ENCODE results near the gene SLC23A3.

Gene SLC23A3

DNA sequence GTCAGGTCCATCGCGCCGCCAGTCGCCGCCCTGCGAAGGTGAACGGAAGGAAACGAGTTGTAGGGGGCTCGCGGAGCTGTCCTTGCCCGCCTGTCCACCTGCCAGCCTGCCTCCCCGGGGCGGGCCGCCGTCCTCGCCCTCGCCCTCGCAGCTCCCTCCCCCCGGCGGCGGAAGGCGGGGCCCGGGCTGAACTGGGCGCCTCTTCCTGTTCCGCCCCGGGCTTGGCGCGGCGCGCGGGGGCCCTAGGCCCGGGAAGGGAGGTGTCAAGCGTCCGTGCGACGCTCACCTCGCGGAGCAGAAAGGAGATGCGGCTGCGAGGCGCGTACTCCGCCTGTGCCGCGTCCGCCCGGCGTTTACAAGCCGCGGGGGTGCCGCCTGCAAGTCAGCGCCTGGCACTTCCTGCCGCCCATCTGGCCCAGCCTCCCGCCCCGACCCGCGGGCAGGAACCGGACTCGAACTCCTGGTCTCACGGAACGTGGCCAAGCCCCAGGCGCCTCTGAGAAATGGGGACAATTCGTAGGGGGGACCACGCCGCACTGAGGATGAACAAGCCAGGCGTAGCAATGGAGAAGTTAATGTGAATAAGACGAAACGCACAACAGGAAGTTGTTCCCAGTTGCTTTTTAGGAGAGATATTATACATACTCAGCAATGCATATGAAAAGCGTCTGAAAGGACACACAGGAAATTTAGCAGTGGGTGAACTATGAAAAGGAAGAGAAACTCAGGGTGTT, 7.2 kb upstream of the SLC23A3 start, which contains the start of gene CNPPD1:
CNPPD1 (minus strand) TSS at position 108 of the 734 bp plus-strand sequence; CDS start at position 11, 97 bp downstream.
- peak within 1 kb of the TSS; percentile 61 for H3K4me3 ChIP-seq (replicated peaks; ENCODE audit: low read depth, low read length)
- TF ChIP-seq, protein P1, sequence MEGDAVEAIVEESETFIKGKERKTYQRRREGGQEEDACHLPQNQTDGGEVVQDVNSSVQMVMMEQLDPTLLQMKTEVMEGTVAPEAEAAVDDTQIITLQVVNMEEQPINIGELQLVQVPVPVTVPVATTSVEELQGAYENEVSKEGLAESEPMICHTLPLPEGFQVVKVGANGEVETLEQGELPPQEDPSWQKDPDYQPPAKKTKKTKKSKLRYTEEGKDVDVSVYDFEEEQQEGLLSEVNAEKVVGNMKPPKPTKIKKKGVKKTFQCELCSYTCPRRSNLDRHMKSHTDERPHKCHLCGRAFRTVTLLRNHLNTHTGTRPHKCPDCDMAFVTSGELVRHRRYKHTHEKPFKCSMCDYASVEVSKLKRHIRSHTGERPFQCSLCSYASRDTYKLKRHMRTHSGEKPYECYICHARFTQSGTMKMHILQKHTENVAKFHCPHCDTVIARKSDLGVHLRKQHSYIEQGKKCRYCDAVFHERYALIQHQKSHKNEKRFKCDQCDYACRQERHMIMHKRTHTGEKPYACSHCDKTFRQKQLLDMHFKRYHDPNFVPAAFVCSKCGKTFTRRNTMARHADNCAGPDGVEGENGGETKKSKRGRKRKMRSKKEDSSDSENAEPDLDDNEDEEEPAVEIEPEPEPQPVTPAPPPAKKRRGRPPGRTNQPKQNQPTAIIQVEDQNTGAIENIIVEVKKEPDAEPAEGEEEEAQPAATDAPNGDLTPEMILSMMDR (IDR thresholded peaks at IDR 0.05; ENCODE audit: low read length, missing control alignments): no peak
- peak; percentile 79 for DNase-seq (ENCODE audit: low read depth)

- peak; percentile 32 for DNase-seq (ENCODE audit: low read depth)
- TF ChIP-seq, protein P1 (IDR thresholded peaks at IDR 0.05; ENCODE audit: low read length, missing control alignments): no peak
- peak overlapping the region; percentile 61 for H3K4me3 ChIP-seq (replicated peaks; ENCODE audit: low read depth, low read length)
Observed at GRCh38 chr2:219175928-219176817, 6.3 kb upstream of the SLC23A3 start.

DNA sequence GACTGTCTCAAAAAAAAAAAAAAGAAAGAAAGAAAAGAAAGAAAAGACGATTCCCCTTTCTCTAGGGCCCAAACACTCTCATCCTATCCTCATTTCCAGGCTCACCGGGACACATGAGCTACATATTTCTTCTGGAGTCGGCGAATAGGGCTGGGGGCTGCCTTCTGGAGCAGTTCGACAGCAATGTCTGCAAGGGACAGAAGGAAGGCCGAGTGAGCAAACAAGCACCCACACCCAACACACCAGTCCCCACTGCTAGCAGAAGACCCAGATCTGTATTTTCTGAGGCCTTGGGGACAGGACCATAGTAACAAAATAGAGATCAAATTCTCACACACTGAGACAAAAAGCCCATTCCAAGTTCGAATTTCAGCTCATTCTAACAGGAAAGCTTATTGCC, 5.7 kb upstream of the SLC23A3 start:
- DNase-seq (ENCODE audit: low read depth): no peak
- peak overlapping the region; percentile 61 for H3K4me3 ChIP-seq (replicated peaks; ENCODE audit: low read depth, low read length)
- TF ChIP-seq, protein P1 (IDR thresholded peaks at IDR 0.05; ENCODE audit: low read length, missing control alignments): no peak

- TF ChIP-seq, protein P1 (IDR thresholded peaks at IDR 0.05; ENCODE audit: low read length, missing control alignments): no peak
- no peak overlapping the region for H3K4me3 ChIP-seq (replicated peaks; ENCODE audit: low read depth, low read length)
- DNase-seq (ENCODE audit: low read depth): no peak
Observed at GRCh38 chr2:219174801-219175200, 5.0 kb upstream of the SLC23A3 start.

GRCh38 chr2:219174146-219174545, 4.3 kb upstream of the SLC23A3 start:
- no peak overlapping the region for H3K4me3 ChIP-seq (replicated peaks; ENCODE audit: low read depth, low read length)
- no peak for DNase-seq (ENCODE audit: low read depth)
- TF ChIP-seq, protein P1 (IDR thresholded peaks at IDR 0.05; ENCODE audit: low read length, missing control alignments): no peak

GRCh38 chr2:219173176-219173575, 3.3 kb upstream of the SLC23A3 start:
- DNase-seq (ENCODE audit: low read depth): no peak
- no peak overlapping the region for H3K4me3 ChIP-seq (replicated peaks; ENCODE audit: low read depth, low read length)
- TF ChIP-seq, protein P1 (IDR thresholded peaks at IDR 0.05; ENCODE audit: low read length, missing control alignments): no peak
